SIG-M5 treated with dmso at 0.1 percent for 504 hours (cell line): ENCODE results near the gene PELI2.

Experiments used
- DNase-seq: peaks from one replicate; lab custom pipeline; 2025; ENCODE audit not compliant: unreplicated experiment; lab: John Stamatoyannopoulos, UW

Gene PELI2

DNA sequence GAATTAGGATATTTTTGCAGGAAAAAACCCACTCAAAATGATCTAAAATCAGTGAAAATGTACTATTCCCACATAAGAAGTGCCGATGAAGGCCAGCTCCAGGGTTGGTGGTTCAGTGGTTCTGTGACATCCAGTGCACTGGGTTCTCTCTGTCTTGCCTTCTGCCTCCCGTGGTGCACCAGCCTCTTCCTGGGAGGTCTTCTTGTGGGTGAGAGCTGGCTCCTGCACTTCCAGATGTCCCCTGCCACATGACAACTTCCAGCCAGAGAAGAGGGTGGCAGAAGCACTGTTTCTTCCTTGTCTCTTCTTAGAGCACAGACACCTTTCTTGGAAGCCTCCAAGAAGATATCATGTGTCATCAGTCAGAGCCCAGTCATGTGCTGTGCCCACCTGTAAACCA, 170.9 kb downstream of the PELI2 start:
- DNase-seq = no peak

DNA sequence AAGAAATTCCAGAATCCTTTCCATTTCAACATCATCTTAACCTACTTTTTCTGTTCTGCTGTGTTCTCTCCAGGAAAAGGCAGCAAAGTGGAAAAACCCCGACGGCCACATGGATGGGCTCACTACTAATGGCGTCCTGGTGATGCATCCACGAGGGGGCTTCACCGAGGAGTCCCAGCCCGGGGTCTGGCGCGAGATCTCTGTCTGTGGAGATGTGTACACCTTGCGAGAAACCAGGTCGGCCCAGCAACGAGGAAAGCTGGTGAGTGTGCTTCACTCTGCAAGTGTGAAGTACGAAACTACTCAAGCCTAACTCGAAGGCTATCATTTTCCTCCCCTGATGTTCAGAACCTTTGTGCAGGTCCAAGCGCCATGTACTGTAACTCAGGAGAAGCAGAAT, 172.0 kb downstream of the PELI2 start:
- DNase-seq = no peak

DNA sequence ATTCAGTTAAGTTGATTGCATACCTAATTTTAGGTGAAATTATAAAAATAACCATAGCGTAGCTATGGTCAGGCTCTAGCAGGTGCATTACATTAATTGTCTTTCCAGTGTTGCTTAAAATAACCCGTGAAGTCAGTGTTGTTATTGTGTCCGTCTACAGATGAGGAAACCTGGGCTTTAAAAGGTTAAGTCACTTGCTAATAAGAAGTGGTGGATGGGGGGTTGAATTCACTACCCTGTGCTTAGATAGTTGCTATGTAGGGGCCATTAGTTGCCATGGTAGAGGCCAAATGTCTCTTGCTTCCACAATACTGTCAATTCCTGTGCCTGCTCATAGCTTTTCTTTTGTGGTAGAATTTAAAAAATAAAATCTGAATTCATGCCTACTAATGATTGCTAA, 174.8 kb downstream of the PELI2 start:
- no peak for DNase-seq

DNA sequence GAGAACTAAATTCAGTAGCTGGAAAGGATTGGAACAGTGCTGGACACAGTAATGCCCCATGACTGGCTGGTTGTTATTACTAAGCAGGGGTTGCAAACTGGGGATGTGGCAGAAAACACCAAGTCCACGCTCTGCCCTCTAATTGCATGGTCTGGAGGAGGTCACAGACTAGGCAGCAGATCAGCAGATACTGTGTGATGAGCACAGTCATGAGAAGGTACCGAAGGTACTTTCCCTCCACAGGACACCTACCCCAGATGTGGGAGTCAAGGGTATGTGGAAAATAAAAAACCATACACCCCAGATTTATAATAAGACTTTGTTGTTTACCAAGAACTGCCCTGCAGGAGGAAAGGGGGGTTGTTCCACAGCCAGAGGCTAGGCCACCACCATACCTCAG, 175.3 kb downstream of the PELI2 start:
- DNase-seq = no peak

DNA sequence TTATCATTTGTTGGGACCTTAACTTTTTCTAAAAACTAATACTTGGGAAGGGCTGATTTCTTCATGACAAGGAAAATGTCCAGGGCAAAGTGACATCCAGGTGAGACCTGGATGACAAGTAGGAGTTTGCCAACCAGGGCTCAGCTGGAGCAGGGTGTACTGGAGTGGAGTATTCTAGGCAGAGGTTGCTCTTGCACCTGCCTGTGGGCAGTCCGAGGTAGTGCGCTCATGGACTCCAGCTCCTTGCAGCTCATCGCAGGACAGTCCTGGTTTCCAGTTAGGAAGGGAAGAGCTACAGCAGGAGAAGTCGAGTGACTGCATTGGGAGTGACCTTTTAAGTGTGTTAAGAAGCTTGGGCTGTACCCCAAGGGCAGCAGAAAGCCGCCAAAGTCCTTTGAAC, 175.9 kb downstream of the PELI2 start:
- DNase-seq = no peak

DNA sequence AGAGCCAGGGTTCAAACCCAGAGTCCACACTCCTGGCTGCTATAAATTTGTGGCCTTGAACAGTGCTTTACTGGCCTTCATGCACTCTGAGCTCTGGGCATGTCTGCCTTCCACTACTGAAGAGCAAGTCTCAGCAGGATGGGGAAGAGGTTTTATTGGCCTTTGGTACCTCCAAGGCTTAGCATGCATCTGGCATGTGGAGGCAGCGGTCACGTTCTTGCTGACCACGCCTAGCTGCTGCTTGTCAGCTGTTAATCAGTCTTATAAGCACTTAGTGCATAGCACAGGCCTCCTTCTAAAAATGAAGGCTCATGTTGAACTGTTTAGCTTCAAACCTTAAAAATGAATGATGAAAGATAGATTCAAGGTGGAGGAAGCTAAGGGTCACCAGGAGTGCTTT, 177.5 kb downstream of the PELI2 start:
- DNase-seq = no peak

DNA sequence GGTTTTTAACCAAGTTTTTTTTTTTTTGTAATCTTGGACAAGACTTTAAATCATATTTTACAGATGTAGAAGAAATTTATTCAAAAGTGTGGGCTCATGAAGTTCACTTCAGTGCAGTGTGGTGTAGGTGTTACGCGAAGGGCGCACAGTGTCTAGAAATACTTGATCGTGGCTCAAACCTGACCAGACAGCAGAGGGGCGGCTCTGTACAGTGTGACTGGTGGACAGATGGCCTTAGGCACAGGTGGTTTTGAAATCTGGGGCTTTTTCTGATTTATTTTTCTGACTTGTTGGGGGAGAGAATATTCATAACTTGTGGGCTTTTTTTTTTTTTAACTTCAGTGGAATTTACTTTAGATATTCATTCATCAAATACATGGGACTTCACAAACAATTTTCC, 179.2 kb downstream of the PELI2 start:
- no peak for DNase-seq

DNA sequence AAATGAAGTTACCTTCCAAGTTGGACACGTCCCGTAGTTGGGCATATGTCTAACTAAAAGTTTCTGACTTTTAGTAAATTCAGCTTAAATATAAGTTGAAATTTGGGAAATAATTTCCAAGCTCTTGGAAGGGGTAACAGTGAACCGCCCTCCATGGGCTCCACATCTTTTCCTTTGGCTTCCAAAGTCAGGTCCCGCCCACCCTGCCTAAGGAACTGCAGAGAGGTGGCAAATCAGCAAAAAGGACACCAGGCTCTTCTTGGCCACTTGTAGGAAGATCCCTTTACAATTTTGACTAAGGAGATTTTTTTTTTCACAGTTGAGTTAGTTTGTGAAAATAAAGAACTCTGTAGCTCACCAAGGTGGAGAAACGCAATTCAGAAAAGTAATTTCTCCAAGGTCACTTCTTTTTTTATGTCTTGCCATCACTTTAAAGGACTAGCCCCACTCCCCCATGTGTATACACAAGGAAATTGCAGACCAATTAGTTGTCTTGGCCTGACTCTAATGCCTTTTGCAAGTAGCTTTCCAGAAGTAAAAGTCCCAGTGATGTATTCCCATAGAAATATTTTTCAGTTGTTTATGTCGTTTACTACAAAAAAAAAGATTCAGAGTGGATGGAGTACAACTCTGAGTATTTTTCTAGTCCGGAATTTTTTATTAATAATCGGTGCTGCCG, 181.2 kb downstream of the PELI2 start:
- no peak for DNase-seq

DNA sequence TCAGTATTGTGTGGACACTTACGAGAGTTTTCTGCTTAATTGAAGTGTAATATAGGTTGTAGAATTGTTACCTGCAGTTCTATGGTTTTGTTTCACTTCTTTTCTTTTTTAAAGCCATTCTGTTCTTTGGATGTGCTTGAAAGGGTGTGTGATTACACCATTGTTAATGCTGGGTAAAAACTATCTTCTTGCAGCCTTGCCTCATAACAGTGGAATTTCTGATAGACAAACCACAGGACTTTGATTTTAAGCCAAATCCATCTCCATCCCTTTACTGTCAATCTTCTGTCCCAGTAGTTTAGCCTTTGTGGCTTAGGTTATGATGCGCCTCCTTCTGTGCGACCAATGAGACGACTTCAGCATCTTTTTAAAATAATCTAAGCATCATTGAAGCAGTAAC, 182.3 kb downstream of the PELI2 start:
- DNase-seq = no peak

DNA sequence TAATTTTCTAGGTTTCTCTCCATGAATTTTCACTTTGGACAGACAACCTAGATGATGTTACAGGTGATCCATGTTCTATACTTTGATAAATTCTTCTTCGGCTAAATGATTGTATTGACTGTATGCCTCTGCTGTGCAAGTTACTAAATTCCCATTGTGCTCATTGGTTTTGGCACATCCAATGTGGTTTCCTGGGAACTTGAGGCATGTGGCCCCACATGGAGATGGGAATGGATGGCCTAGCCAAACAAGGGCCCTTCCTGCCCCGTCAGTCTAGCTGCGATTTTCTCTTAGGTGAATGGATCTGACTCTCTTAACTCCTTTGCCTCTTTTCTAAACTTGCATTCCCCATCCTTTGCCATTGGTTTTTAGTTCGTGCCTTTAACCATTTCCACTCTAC, 186.2 kb downstream of the PELI2 start:
- no peak for DNase-seq

DNA sequence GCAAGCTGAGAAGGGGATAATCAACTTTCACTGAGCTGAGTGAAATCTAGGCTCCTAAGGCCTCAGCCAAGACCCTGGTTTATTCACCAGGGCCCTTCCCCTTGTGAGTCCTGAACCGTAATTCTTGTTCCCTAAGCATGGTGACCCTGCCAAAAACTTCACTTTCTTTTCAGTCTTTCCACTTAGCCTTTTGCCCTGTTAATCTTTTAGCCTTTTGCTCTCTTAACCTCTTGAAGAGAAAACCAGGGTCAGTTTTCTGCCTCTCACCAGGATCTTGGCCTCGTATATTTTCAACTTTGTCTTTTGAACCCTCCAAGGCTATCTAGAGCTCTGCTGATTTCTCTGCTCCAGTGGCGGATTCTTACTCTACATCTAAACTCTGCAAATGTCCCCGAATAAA, 191.0 kb downstream of the PELI2 start:
- DNase-seq = no peak

DNA sequence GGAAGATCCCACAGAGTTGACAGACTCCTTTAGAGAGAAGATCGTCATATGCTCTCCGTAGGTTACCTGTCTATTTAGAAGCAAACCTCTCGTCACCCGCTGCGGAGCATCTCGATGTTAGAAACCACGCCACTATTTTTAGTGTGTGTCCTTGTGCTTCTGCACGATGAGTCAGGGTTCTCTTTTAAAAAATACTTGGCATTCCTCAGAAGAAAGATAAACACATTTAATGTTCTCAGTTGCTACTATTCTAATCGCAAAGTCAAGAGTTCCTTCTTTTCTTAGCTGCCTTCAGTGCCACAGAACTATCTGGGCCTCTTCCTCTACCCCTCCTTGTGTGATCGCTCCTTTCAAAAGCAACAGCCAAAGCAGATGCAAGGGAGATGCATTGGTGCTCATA, 192.4 kb downstream of the PELI2 start:
- DNase-seq = no peak

DNA sequence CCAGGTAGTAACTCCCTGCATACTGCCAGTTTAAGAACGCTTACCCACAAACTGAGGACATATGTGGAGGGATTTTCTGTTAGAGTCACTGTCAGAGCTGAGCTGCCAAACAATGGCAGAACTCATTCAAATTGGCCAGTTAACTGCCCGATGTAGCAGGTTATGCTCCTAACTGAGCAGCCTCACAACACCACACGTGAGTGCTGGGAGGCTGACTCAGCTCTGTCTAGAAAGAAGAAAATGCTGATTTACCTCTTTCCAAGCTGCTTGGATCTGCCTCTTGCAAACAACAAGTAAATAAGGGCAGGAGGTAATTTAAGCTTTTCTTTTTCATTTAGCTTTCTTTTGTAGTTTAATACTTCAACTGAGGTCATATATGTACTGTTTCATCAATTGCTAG, 195.6 kb downstream of the PELI2 start:
- DNase-seq = no peak

DNA sequence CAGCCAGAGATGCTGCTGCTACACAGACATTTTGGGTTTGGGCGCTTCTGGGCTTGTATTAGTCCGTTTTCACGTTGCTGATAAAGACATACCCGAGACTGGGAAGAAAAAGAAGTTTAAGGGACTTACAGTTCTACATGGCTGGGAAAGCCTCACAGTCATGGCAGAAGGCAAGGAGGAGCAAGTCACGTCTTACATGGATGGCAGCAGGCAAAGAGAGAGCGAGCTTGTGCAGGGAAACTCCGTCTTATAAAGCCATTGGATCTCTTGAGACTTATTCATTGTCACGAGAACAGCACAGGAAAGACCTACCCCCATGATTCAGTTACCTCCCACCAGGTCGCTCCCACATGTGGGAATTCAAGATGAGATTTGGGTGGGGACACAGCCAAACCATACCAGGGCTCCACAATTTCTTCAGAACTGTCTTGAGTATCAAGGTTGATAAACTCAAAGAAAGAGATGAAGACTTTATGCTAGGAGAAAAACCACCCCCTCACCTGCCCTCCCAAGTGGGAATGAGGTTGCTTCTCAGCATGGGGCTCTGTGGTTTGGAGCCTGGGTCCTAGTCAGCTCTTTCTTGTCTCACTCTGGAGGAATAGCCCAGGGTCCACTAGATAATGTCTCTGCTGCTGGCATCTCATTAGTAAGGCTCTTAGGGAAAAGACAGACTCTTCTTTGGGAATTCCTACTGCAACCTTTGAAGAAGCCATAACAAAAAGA, 200.3 kb downstream of the PELI2 start:
- no peak for DNase-seq

DNA sequence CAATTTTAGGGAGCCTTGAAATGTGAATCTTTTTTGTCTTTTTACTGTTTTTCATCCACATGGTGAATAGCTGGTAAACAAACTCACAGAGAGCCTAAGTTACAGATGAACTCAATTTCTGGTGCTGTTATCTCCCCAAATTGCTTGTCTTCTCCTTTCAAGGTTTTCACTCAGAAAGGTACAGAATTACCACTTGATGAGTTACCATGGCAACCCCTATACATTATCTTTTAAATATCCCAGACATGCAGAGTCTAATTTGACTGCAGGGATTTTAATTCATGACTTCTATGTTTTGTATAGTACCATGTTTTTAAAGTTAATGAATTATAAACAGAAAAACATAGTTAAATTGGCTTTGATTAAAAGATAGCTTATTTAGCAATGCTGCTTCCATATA, 203.7 kb downstream of the PELI2 start:
- no peak for DNase-seq

DNA sequence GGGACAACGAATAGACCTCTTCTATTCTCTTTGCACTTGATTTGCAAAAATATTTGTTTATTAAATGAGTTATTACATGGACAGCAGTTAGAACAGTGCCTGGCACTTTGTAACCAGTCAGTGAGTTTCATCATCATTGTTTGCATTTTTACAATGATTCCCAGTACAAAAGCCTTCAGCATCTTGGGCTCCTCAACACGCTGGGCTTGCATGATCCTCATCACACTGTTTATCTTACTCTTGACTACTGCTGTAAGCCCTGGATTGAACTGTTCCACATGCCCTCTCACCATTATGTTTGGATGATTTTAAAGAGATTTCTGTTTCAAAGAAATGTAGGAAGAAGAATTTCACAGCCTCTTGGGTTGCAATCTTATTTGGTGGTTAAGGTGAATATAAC, 204.3 kb downstream of the PELI2 start:
- DNase-seq = no peak

DNA sequence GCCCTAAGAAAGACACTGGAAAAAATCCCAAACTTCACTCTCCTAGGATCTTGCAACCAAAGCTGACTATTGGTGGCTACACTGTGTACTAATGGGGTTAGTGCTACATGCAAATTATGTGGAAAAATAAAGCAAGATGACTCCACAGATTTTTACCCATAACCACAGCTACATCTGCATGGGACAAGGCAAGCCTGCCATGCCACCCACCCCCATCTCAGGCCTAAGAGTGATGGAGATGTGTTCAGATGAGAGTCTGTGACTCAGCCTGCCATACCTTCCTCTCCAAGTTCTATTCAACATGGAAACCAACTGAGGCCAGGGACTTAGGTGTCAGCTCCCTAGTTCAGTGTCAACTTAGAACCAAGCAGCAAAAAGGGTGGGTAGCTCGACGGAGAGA, 206.2 kb downstream of the PELI2 start:
- no peak for DNase-seq

DNA sequence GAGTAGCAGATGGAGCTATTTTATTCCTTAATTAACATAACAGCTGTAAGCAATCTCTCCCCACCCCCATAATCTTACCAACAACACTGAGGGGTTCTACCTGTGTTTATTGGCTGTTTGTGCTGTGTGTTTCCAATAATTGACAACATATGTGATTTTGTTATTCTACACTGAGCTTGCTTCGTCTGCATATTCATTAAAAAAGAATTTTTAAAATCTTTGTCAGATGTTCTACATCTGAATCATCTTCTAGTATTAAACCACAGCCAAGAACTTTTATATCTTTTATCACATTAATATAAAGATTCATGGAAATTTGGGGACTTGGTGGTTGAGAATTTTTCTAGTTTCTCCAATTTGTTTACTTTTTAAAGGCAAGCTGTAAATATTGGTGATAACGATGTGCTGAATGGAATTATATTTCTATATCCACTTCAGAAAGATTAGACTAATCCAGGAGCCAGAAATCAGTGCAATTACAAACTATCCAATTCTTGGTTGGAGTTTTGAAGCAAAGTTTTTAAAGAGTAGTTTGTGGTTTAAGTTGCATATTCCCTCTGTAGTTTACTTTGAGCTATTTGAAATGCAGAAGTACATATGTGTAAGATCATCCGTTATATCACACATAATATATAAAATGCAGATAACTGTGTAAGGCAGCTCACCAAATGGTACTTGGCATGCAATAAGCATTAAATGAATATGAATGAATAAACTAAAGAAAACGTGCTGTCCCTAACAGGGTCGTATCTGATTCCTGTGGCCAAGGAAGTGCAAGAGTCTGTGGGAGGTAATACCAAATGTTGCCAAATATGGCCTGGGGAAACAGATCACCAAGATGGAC, 206.9 kb downstream of the PELI2 start:
- DNase-seq = no peak

DNA sequence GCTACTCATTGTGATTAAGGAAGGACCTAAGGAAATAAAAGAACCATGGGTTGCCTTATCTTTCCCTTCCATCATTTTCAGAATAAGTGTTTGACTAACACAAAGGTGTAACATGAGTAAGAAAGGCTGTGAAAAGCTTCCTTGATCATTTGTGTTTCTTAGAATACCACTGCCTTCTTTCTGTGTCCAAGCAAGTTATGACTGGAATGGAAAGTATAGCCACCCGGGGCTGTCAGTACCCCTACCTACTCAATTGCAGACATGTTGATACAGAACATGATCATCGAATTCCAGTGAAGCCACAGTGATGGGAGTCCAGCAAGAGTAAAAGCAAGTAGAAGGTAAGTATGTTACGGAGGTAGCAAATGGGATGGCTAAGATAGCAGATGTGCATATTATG, 209.8 kb downstream of the PELI2 start:
- DNase-seq = no peak

DNA sequence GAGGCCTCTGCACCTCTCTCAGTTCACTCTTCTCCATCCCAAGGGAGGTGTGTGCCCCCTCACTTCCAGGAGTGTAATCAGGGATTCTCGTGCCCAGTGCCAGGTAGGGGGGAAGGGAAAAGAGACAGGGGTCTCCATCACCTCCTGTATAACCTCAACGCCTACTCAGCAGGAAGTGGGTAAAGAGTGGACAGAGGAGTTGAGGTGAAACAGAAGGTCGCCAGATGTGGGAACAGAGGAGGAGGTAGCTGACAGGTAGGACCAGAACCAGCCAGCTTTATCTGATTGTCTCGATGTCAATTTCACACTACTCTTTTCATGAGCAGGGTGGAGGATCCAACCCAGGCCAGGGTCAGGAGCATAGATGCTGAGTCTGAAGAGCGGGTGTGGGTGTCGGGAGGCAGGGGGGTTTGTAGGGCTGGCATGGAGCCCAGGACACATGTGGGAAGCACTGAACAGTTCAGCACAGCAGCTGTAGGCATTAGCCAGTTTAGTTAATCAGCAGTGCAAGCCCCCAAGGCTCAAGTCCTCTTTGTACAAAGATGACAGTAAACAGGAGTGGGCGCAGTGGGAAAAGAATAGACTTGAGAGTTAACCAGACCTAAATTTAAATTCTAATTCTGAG, 213.5 kb downstream of the PELI2 start:
- no peak for DNase-seq
